GM21381 (cell line): ENCODE measurements around the gene MRPS6.

Experiments used
- ATAC-seq: cut with Tn5 transposase; IDR thresholded peaks from one replicate; pipeline ENCODE4 v1.9.1; 2021; ENCODE audit warnings: mild to moderate bottlenecking, moderate library complexity; ENCODE audit not compliant: unreplicated experiment

Gene MRPS6

DNA sequence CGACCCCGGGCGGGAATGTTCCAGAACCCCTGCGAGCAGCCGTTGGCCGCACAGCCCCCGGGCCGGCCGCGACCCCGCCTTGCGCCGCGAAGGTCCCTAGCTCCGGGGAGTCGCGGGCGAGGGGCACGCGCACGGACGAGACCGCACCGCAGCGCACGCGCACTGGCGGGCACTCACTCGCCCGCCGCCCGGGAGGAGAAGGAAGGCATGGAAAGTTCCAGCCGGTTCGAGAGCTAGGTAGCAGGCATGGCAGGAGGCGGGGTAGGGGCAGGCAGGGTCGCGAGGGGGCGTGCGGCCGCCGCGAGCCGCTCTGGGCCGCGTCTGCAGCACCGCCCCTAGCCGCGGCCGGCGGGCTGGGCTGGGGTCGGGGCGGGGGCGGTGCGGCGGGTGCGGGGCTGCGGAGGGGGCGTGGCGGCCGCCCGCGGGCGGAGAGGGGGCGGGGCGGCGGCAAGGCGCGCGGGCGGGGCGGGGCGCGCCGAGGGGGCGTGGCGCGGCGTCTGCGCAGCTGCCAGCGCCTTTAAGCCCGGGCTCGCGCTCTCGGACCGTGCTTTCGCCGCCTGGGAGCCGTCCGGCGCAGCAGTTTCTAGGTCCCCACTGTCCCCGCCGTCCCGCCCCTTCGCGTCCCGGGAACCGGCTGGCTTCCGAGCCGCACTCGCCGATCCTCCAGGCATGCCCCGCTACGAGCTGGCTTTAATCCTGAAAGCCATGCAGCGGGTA lies at the start of gene MRPS6, which contains the start of gene SLC5A3:
MRPS6 (plus strand) TSS at position 547 of the 717 bp plus-strand sequence; CDS start at position 670, 123 bp downstream.
SLC5A3 (plus strand) TSS at position 547 of the 717 bp plus-strand sequence. CDS start 21,621 bp downstream, outside the sequence.
- peak; percentile 75 for ATAC-seq

DNA sequence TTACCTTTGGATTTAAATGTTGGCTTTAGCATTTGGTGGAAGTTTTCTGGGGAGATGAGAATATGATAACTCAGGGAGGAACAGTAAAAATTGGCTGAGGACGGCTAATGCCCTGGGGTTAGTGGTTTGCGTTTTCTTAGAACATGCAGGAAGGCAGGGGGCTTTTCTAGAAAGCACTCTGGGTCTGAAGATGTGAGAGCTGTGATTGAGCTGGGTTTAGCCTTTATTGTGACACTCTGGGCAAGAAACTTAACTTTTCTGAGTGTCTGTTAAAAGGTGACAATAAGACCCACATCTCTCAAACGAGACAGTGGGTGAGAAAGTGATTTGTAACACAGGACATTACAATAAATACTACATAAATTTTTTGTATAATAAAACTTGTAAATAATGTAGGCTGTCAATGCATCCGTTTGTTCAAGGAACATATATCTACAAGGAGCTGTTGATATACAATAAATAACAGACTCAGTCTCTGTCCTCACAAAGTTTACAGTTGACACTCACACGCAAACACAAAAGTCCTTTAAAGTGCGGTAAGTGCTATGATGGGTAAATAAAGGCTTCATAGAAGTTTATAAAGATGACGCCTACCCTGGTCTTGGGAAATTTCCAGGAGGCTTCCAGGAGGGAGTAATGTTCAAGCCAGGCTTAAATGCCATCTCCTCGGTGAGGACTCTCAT lies 49.5 kb upstream of the MRPS6 start:
- ATAC-seq, result no peak

DNA sequence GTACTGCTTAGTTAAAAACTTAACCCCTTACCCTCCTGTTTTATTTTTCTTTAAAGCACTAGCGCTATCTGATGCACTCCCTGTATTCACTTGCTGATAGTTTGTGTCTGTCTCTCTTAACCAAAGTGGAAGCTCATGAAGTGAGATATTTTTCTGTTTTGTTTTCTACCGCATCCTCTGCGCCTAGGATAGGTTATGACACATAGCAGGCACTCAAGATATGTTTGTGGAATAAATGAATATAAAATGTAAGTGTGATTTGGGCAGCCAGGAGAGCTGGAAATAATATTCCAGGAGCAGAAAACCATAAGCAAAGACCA lies 49.0 kb upstream of the MRPS6 start:
- ATAC-seq, result no peak

DNA sequence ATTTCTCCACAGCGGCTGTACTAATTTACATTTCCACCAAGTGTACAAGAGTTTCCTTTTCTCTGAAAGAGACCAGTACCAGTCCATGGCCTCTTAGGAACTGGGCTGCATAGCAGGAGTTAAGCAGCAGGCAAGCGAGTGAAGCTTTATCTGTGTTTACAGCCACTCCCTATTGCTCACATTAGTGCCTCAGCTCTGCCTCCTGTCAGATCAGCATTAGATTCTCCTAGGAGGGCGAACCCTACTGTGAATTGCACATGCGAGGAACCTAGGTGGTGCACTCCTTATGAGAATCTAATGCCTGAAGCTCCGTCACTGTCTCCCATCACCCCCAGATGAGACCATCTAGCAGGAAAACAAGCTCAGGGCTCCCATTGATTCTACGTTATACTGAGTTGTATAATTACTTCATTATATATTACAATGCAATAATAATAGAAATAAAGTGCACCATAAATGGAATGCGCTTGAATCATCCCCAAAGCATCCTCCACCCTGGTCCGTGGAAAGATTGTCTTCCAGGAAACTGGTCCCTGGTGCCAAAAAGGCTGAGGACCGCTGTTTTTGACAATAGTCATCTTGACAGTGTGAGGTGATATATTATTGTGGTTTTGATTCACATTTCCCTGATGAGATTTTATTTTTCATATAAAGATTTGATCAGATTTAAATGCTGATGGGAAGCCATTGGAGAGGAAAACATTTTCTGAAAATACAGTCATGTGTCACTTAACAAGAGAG lies 45.5 kb upstream of the MRPS6 start:
- no peak for ATAC-seq

DNA sequence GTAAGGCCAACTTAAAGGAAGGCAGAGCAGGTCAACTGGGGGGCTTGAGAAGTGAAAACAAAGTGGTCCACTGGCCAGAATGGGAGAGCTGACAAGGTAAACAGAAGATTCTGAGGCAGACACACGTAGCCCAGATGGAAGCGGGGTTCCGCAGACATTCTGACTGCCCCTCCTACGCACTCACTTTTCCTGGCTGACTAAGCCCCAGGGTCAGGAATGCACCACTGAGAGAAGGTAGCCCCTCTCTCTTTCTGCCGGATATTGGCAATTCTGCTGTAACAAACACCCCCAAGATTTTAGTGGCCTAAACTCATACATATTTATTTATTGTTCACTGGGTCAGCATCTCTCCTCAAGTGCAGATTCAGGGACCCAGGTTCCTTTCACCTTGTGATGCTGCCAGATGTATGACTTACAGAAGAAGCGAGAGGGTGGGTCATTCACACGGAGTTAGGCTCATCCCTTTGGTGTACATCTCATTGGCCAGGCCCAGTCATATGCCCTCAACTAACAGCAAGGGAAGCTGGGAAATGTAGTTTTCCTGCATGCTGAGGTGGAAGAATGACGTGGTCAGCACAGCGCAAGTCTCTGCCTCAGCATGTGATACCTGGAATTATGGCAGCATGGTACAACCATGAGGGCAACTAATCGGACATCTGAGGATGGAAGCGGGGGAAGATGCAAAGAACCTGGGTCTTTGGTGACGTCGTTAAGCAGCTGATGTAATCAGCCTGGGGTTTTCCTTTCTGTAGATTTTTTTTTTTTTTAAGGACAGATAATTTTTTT lies 43.4 kb upstream of the MRPS6 start:
- no peak for ATAC-seq

DNA sequence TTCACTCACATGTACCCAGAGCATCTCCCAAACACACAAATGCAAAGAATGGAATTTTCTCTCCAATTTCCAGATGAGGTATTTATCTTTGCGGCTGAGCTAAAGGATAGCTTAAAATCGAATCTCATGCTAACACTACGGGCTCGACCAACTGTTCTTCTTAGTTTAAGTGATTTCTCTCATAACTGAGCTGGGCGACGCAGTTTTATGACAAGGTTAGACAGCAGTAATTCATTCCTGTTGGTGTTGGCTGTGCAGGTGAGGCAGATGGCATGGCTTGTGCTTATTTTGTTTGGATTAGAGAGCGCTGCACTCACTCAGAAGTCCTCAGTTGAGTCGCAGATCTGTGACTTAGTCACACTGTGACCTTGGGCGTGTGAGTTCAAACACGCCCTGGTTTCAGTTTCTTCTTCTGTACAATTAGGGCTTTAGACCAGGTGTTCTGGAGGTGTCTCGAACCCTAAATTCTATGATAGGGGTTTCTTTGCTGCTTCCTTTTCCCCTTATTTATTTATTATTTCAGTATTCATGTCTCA lies 41.5 kb upstream of the MRPS6 start:
- ATAC-seq, result no peak

DNA sequence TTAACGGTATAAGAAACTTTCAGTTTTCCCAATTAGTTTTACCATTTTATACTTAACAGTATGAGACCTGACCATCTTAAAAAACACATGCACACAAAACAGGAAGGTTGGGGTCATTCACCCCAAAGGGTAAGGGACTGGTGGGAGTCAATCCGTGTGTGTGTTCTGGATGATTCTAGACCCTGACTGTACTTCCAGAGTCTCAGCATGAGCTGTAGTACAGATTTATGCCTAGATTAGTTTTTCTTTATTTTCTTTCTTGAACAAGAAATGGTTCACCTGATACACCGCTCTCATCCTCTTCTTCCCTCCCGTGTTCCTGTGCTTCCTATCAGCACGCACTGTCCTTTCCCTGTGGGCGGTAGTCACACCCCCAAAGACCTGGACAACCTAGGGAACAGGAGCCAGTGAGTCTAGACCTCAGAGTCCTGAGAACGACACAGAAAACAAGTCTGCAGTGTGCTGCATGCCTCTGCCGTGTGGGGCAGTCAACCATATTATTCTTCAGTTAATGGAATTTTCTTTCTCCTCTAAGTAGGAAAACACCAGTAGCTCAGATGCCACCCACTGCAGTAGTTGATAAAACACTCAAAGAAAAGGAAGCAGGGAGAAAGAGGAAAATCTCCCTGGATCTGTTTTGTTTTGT lies 38.9 kb upstream of the MRPS6 start:
- ATAC-seq, result no peak

DNA sequence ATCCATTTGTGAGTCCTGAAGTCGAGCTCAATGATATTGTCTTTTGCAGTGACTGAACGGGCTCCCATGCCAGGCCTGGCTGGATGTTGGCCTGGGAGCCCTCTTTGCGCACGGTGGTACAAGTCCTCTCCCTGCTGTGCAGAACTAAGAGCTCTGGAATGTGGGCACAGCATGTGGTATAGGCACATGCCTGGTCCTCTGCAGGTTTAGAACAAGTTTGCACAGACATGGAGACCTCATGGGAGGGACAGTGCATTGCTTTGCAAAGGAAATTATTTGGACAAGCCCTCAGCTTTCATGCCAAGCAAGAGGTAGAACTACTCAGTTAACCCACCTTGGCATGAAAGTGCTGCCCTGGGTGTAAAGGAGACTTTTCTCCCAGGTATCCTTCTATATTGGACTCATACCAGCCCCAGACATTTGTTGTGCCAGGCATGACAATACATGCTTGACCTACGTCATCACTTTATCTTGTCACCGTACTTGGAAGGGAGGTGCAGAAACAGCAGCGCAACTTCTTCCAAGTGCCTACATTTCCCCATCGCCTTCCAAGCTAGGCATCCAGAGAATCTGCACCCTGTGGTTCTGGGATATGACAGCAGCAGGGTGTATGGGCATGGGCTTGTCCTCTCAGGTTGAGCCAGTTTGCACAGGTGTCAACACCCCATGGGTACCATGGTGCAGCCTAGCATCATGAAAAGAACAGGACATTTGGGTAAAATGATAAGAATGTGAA lies 37.6 kb upstream of the MRPS6 start:
- no peak for ATAC-seq

DNA sequence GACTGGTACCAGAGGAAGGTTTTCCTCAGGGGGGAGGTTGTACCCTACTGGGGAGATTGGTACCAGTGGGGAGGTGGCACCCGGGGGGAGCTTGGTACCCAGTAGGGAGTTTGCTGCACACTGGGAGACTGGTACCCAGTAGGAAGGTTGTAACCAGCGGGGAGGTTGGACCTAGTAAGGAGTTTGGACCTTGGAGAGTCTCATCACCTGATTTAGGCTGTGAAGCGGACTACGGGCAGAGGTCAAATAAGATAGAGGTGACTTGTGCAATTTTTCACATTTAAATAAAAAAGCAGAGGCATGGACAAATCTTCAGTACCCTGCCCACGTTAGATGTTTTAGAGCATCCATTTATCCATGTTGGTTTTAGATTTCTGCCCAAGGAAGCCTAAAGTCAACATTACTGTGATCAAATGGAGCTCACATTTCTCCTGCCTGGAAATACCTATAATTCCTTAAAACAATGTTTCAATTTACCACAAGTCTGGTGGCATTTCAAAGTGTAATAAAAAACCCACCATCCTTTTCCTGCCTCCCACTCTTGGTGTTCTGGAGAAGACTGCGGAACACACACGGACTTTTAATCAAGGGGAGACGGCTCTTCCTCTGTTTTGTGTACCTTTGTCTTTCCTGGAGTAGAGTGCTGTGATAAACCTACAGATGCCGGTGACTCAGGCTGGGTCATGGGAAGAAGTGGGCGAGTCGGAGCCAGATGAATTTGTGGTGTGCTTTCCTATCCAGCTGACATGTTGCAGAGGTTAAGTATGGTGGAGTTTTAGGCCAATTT lies 36.2 kb upstream of the MRPS6 start:
- no peak for ATAC-seq

DNA sequence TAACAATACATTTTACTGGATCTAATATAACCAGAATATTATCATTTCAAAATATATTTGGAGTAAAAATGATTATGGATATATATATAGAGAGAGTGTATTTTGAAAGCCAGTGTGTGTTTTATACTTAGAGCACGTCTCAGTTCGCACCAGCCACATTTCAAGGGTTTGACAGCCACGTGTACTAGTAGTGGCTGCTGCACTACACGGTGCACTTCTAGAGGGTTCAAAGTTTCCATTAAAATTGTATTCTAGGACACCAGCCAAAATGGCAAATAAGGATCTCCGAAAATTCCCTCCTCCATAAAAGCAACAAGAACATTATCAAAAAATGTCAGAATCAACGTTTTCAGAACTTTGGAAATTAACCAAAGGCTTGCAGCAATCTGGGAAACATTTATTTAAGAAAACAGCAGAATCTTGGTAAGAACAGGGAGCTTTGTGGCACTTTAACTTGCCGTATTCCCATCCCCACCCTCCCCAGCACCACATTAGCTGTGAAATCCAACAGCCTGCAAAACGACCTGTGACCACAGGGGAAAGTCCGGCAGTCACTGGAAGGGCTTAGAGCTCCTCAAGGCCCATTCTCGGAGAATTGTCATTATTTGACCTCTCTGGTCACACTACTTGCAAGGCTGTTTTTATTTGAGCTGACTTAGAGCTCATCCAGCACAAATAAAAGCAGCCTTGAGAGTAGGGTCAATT lies 33.5 kb upstream of the MRPS6 start:
- no peak for ATAC-seq

DNA sequence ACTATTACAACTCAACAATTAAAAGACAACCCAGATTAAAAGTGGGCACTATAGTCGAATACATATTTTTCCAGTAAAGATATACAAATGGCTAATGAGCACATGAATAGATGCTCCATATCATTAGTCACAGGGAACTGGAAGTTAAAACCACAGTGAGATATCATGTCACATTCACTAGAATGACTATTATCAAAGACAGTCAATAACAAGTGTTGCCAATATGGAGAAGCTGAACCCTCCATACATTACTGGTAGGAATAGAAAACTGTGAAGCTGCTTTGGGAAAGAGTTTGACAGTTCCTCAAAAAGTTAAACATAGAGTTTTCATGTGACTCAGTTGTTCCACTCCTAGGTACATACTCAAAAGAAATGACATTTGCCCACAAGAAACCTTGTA lies 30.6 kb upstream of the MRPS6 start:
- ATAC-seq, result no peak

DNA sequence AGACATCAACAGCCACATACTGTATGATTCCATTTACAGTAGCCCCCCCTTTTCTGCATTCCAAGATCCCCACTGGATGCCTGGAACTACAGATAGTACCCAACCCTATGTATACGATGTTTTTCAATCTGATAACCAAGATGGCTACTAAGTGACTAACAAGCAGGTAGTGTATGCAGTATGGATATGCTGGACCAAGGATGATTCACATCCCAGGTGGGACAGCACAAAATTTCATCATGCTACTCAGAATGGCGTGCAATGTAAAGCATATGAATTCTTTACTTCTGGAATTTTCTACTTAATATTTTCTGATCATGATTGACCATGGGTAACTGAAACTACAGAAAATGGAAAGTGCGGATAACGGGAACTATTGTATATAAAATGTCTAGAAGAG lies 30.0 kb upstream of the MRPS6 start:
- ATAC-seq, result no peak

DNA sequence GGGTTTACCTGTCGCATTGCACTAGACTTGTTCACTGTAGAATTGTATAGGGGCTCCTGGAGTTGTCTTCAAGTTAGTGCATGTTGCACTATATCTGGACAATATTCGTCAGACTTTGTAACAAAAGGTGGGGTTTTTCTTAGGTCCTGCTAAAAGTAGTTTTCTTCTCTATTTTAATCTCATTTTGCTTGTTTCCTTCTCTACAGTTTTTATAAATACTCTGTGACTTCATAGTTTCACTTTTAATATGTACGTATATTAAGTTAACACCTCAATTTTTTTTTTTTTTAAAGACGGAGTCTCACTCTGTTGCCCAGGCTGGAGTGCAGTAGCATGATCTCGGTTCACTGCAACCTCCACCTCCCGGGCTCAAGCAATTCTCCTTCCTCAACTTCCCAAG lies 26.5 kb upstream of the MRPS6 start:
- no peak for ATAC-seq

DNA sequence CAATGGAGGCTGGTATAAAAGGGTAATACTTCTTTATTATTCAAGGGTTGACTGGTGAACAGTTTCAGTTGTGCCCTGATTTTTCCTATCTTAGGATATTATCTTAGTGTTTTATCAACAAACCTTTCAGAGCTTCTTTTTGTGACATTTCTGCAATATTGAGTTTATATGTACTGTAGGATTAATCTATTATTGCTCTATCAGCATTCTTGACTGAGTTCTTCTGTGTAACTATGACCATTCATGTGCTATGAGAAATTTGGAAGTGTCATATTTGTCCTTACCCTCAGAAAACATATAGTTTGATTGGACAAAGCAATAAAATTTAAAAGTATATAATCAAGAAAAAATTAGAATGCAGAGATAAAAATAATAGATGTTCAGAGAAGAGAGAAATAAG lies 25.5 kb upstream of the MRPS6 start:
- no peak for ATAC-seq

DNA sequence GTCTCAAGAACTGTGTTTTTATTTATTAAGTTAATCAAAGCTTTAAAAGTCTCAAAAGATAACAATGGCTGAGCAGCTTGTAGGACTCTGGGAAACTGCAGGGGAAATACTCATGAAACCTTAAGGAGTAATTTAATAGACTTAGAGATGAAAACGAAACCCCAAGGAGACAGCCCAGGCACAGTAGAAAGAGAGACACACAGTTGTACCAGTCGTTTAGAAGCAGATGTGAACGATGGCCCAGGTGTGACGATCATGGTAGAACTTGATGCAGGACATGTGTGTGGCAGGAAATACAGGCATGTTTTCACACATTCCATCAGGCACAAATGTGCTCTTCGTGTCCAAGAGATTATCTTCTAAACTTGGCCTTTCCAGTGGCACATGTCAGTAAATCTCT lies 21.2 kb upstream of the MRPS6 start:
- ATAC-seq, result no peak

DNA sequence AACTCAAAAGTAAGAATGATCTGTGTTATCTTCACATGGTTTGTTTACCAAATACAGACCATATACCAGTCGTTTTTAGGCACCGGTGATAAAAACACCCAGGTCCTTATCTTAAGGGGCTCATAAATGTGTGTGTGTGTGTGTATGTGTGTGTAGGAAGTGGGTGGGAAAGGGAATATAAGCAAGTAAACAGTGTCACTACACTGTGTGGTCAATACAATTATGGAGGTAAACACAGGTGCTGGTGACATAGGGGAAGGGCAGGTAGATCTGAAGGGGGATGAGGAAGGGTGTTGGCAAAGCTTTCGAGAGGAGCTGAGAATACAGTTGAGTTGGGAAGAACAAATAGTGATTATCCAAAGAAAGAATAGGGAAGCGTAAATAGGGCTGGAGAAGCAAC lies 19.1 kb upstream of the MRPS6 start:
- ATAC-seq, result no peak

DNA sequence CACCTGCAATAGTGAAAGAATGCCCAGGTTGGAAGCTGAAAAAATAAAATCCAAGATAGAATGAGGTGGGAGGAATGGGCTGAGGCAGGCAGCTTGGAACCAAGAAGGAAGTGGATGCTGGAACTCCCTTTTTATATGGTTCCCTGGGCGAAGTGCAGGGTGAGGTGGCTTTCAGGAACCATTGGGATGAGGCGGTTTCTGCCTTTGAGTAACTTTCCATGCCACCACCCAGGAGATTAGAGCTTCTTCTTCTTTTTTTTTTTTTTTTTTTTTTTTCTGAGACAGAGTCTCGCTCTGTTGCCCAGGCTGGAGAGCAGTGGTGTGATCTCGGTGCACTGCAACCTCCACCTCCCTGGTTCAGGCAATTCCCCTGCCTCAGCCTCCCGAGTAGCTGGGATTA lies 17.8 kb upstream of the MRPS6 start:
- no peak for ATAC-seq

DNA sequence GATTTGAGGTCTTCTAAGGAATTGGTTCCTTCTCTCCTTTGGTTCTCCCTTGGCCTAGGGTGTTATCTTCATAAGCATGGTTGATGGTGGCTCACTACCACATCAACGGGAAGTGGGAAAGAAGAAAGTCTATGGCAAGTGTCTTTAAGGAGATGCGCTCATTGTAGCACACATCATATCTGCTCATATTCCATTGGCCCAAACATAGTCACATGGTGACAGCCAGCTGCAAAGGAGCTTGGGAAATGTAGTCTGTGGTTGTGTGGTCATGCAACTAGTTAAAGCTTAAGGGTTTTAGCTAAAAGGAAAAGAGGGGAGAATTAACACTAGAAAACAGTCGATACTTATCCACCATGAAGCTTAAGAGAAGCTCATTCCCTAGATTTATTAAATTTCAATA lies 11.4 kb upstream of the MRPS6 start:
- ATAC-seq, result no peak
